ENCODE results near the gene DGCR6L.
"Not testable (repeated sequence)": the region's sequence is repeated elsewhere in the genome, so short reads cannot be mapped to it uniquely, and the experiment has no call there.

DNA sequence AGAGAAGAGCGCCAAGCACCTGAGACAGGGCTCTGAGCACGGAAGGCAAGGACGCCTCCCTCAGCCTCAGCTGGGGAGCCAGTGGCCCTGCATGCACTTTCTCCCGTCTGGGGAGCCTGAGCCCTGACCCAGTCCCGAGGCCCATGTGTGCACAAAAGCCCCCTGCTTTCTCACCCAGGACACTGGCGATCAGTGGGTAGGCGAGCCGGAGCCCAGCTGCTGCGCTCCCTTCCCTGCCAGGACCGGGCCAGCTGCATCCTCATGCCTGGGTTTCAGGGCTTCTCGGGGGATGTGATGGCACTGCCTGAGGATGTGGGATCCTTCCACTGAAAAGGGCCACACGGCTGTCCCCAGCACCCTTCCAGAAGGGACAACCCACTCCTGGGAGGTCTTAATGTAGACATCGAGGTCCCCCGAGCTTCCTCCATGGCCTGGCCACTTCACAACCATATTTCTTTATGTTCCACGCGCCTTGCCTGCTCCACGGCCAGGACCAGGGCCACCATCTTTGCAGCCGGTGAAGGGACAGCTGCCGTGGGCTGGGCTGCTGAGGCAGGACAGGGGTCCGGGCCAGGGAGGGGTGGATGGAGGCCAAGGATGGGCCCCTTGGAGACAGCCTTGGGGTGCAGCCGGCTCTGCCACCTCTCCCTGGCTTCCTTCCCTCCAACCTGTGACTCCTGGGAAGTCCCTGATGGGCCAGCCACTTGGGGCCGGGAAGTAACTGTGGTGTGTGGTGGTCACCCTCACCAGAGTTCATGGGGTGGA is 41.0 kb downstream of the DGCR6L start:
- TF ChIP-seq, protein P1, sequence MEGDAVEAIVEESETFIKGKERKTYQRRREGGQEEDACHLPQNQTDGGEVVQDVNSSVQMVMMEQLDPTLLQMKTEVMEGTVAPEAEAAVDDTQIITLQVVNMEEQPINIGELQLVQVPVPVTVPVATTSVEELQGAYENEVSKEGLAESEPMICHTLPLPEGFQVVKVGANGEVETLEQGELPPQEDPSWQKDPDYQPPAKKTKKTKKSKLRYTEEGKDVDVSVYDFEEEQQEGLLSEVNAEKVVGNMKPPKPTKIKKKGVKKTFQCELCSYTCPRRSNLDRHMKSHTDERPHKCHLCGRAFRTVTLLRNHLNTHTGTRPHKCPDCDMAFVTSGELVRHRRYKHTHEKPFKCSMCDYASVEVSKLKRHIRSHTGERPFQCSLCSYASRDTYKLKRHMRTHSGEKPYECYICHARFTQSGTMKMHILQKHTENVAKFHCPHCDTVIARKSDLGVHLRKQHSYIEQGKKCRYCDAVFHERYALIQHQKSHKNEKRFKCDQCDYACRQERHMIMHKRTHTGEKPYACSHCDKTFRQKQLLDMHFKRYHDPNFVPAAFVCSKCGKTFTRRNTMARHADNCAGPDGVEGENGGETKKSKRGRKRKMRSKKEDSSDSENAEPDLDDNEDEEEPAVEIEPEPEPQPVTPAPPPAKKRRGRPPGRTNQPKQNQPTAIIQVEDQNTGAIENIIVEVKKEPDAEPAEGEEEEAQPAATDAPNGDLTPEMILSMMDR (conservative IDR thresholded peaks at IDR 0.05), result not testable (repeated sequence)
- not testable (repeated sequence) for TF ChIP-seq ZFX (IDR thresholded peaks at IDR 0.05)
